ENCODE measurements around the gene CCL25.

The CCL25 gene

GRCh38 chr19:8075158-8076074 is 22.9 kb downstream of the CCL25 start:
- TF ChIP-seq CTCF (IDR thresholded peaks at IDR 0.05; ENCODE audit: control insufficient read depth, insufficient read depth, low read depth, low read length, missing control alignments): no peak
- no peak overlapping the region for H3K4me3 ChIP-seq (ENCODE audit: control insufficient read depth, low read depth, low read length)
- DNase-seq (ENCODE audit: low read depth): no peak

- DNase-seq (ENCODE audit: low read depth): no peak
- no peak overlapping the region for H3K4me3 ChIP-seq (ENCODE audit: control insufficient read depth, low read depth, low read length)
- no peak for TF ChIP-seq CTCF (IDR thresholded peaks at IDR 0.05; ENCODE audit: control insufficient read depth, insufficient read depth, low read depth, low read length, missing control alignments)
Observed at GRCh38 chr19:8079988-8080387, 27.4 kb downstream of the CCL25 start.

GRCh38 chr19:8080832-8081231 is 28.3 kb downstream of the CCL25 start:
- DNase-seq (ENCODE audit: low read depth): no peak
- TF ChIP-seq CTCF (IDR thresholded peaks at IDR 0.05; ENCODE audit: control insufficient read depth, insufficient read depth, low read depth, low read length, missing control alignments): no peak

DNA sequence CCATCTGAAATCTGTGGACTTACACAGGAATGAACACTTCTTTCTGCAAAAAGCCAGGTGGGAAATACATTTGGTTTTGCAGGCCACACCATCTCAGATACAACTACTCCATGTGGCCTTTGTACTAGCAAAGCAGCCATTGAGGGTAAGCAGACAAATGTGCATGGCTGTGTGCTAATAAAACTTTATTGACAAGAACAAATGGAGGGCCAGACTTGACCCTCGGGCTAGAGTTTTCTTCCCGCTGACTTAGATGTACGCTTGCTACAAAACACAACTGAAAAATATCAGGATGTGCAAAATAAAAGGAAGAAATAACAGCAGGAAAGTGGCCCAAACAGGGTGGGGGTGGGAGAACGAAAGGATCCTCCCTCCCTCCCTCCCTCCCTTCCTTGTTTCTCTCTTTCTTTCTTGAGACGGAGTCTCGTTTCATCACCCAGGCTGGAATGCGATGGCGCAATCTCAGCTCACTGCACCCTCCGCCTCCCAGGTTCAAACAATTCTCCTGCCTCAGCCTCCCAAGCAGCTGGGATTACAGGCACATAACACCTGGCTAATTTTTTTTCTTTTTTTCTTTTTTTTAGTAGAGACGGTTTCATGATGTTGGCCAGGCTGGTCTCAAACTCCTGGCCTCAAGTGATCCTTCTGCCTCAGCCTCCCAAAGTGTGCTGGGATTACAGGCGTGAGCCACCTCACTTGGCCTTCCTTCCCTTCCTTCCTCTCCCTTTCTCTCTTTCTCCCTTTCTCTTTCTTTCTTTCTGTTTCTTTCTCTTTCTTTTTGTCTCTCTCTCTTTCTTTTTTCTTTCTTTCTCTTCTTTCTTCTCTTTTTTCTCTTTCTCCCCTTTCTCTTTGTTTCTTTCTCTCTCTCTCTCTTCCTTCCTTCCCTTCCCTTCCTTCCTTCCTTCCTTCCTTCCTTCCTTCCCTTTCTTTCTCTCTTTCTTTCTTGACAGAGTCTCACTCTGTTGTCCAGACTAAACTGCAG is 29.3 kb downstream of the CCL25 start:
- no peak for DNase-seq (ENCODE audit: low read depth)
- no peak for TF ChIP-seq CTCF (IDR thresholded peaks at IDR 0.05; ENCODE audit: control insufficient read depth, insufficient read depth, low read depth, low read length, missing control alignments)
- no peak overlapping the region for H3K4me3 ChIP-seq (ENCODE audit: control insufficient read depth, low read depth, low read length)

More at GRCh38 chr19:8080832-8081231, 28.3 kb downstream of the CCL25 start:
- no peak overlapping the region for H3K4me3 ChIP-seq (ENCODE audit: control insufficient read depth, low read depth, low read length)

DNA sequence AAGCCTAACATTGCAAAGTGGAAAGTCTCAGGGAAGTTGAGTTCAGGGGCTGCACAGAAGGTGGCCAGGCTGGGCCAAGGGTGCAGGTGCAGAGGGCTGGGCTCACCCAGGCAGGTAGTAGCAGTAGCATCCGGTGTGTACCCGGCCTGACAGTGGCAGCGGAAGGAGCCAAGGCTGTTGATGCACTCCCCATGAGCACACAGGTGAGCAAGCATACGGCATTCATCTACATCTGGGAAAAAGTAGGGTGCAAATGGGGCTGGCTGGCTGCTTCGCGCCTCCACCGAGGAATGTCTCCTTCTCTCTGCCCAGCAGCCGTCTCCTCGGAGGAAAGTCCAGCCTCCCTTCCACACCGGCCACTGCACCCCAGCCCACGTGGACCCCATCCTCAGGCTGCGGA is 30.6 kb downstream of the CCL25 start:
- no peak for TF ChIP-seq CTCF (IDR thresholded peaks at IDR 0.05; ENCODE audit: control insufficient read depth, insufficient read depth, low read depth, low read length, missing control alignments)
- no peak overlapping the region for H3K4me3 ChIP-seq (ENCODE audit: control insufficient read depth, low read depth, low read length)
- DNase-seq (ENCODE audit: low read depth): no peak

DNA sequence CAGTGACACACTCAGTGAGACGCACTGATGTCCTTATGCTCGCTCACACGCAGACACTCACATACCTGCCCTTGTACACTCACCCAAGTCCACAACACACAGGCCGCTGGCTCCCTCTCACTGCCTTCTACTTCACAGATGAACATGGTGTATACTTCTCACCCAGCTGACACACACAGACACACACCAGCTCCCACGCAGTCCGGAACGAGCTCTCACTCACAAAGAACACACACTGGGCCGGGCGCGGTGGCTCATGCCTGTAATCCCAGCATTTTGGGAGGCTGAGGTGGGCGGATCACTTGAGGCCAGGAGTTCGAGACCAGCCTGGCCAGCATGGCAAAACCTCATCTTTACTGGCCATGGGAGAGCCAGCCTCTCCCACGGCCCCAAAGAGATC is 31.6 kb downstream of the CCL25 start:
- DNase-seq (ENCODE audit: low read depth): no peak
- TF ChIP-seq CTCF (IDR thresholded peaks at IDR 0.05; ENCODE audit: control insufficient read depth, insufficient read depth, low read depth, low read length, missing control alignments): no peak
- H3K4me3 ChIP-seq (ENCODE audit: control insufficient read depth, low read depth, low read length): no peak overlapping the region

Data from AG09309 (cell line).